ENCODE results near the gene MFAP3.
A peak's percentile ranks its signal among the peaks of the same experiment; 100 is the strongest.
"Not testable (repeated sequence)": the region's sequence is repeated elsewhere in the genome, so short reads cannot be mapped to it uniquely, and the experiment has no call there.

Gene MFAP3

GRCh38 chr5:154053468-154053867 is 14.7 kb downstream of the MFAP3 start:
- DNase-seq (ENCODE audit: low read depth) = no peak

DNA sequence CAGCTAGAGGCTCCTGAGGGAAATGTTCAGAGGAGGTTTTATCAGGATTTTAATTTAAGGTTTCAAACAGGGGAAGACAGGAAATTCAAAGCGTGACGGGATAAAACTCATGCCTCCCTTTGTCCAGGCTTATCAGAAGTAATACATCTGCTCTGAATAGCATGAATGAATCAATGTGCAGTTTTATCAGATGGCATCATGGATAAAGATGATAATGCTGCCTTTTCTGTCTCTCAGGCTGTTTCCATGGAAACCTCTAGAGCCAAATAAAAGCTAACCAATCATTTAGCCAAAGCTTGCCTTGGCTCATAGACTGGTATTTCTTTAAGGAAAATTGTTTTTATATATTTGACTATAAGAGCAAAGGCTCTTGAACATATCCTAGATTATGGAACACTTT is 16.4 kb downstream of the MFAP3 start:
- DNase-seq (ENCODE audit: low read depth) = no peak

- DNase-seq (ENCODE audit: low read depth) = no peak
Observed at GRCh38 chr5:154058055-154059038, 19.6 kb downstream of the MFAP3 start.

GRCh38 chr5:154059039-154059430 is 20.3 kb downstream of the MFAP3 start:
- DNase-seq (ENCODE audit: low read depth) = no peak

DNA sequence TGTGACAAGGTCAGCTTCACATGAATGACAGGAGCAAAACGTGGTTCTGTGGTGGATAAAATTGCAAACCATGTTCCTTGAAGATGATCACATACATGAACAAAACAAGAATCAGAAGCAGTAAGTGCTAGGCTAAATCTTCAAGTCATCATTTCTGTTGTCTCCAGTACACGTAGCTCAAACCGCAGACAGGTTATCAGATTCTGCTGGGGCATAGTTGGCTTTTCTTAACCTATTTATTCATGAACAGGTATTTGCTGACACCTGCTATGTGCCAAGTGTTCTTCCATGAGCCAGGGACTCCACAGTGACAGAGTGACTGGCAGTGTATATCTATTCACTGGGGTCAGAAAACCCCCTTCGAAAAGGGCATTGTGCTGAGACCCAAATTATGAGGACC is 20.8 kb downstream of the MFAP3 start:
- DNase-seq (ENCODE audit: low read depth) = no peak

GRCh38 chr5:154060606-154061005 is 21.8 kb downstream of the MFAP3 start:
- DNase-seq (ENCODE audit: low read depth) = no peak

- DNase-seq (ENCODE audit: low read depth) = no peak
Observed at GRCh38 chr5:154063372-154063771, 24.6 kb downstream of the MFAP3 start.

DNA sequence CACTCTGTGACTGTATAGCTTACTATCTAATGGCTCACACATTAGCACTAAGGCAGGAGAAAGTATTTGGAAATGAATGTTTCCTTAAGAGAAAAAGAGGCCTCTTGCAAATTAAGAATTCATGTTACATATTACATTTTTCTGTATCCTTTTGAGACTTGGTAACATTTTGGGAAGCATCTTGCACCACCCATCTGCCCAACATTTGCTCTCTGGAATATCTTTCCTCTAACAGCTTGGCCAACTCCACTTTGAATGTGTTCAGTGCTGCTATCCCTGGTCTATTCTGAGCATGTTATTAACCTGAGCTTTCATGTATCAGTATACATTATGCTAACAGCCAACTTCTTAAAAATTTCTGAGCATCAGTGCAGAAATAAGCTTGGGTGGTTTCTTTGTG is 27.2 kb downstream of the MFAP3 start:
- DNase-seq (ENCODE audit: low read depth) = no peak

- not testable (repeated sequence) for DNase-seq (ENCODE audit: low read depth)
Observed at GRCh38 chr5:154069854-154070253, 31.1 kb downstream of the MFAP3 start.

- no peak for DNase-seq (ENCODE audit: low read depth)
Observed at GRCh38 chr5:154071799-154072413, 33.1 kb downstream of the MFAP3 start.

DNA sequence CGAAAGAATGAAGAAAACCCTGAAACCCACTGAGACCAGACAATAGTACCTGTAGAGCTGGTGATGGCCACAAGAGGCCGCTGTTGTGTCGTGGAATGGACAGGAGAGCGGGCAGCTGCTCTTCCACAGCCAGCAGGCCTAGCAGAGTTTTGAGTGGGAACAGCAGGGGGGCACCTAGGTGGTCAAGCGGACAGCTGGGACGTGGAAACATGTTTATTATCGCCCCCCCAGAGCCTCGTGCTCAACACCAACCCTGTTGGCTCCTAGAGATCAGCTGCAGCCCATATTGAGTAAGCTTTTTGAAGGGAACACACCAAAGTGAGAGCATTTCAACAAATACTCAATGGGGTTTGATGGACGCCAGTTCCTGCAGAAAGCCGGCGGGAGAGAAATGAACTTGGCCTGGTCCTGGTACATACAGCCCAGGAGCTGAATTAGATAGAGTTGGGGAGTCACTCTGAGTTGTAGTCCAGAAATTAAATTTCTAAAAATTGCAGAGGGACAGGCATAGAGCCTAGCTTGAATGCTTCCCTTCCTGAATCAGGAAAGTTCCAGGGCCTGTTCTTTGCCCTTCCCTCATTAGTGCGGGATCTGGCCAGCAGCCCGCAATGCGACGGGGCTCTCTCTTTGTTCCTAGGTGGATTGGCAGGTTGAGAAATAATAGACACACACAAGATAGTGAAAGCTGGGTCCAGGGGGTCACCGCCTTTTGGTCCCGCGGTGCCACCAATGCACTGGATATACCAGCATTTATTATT is 33.8 kb downstream of the MFAP3 start:
- peak; percentile 68 for DNase-seq (ENCODE audit: low read depth)

GRCh38 chr5:154076240-154076922 is 37.6 kb downstream of the MFAP3 start:
- no peak for DNase-seq (ENCODE audit: low read depth)

DNA sequence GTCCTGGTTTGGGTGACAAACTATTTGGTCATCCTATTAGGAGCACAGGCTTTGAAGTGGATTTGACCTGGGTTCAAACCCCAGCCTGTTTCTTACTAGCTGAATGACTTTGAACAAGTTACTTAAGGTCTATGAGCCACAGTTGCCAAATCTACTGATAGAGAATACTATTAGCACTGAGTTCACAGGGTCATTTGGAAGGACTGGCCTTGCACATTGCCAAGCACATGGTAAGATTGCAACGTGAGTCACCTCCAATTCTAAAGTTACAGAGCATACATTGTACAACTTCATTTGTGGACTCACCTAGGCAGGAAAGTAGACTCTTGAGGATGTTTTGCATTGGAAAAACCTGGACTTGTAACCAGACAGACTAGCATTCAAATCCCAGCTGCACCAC is 38.9 kb downstream of the MFAP3 start:
- DNase-seq (ENCODE audit: low read depth) = no peak

- DNase-seq (ENCODE audit: low read depth) = no peak
Observed at GRCh38 chr5:154078272-154078671, 39.5 kb downstream of the MFAP3 start.

- no peak for DNase-seq (ENCODE audit: low read depth)
Observed at GRCh38 chr5:154081246-154081645, 42.5 kb downstream of the MFAP3 start.

DNA sequence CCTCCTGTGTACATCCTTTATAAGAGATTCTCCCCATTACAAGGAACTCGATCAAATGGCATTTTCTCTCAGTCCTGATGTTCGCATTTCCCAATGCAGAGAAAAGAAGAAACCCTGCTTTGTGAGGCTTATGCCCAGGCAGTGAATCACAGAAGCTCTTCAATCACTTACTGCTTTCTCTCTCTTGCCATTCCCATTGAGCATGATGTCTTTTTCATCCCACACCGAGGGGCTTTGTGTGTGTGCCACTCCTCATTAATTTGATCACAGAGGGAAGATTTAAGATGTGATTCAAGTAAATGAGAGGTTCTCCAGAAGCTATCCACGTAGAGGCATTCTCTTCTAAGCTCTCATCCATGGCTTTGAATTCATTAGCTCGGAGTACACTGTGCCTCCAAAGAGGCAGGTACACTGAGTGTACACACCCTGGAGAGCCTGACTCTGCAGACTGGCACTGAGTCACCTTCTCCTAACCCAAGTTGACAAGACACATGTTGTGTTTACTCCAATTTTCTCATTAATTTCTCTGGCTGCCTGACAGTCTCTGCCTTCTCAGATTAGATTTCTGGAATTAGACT is 45.4 kb downstream of the MFAP3 start:
- DNase-seq (ENCODE audit: low read depth) = no peak

GRCh38 chr5:154086146-154086545 is 47.4 kb downstream of the MFAP3 start:
- DNase-seq (ENCODE audit: low read depth) = no peak

GRCh38 chr5:154086641-154087040 is 47.9 kb downstream of the MFAP3 start:
- DNase-seq (ENCODE audit: low read depth) = no peak

GRCh38 chr5:154087260-154087659 is 48.5 kb downstream of the MFAP3 start:
- no peak for DNase-seq (ENCODE audit: low read depth)

DNA sequence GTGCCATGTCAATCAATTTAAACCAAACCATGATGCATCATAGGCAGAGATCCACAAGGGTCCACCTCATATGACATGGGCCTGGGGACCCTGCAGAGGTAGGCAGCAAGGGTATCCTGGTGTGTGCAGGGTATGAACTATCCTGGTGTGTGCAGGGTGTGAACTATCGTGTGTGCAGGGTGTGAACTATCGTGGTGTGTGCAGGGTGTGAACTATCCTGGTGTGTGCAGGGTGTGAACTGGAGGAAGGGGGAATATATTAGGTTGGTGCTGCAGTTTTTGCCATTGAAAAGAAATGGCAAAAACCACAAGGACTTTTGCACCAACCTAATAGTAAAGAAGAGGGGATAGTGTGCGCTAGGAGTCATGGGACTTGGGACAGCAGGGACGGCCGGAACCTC is 50.0 kb downstream of the MFAP3 start:
- no peak for DNase-seq (ENCODE audit: low read depth)

GRCh38 chr5:154090656-154091055 is 51.9 kb downstream of the MFAP3 start:
- DNase-seq (ENCODE audit: low read depth) = no peak
